Right atrium auricular region (tissue), 2 donors: ENCODE measurements around the gene SGMS2. TPM values are rescaled to one million over a fixed set of nuclear protein-coding genes. Genes with fewer than 3 reads are reported as not detected.

Experiments used
- DNase-seq: peaks from one replicate; pipeline ENCODE4 v3.0.0-alpha.2; 2019; ENCODE audit warnings: low spot score
- H3K27ac ChIP-seq, 2 donors: fragments of 200-600 bp; sonication (generic); 1 replicate in 1 of 2; 2 replicates in 1 of 2; pipeline ENCODE4 v1.5.1; 2016 to 2019
- H3K27me3 ChIP-seq, 2 donors: fragments of 200-600 bp; sonication (generic); one replicate each; pipeline versions ENCODE4 v1.5.1 to v1.6.0; 2017 to 2019
- H3K36me3 ChIP-seq: fragments of 200-600 bp; sonication (generic); one replicate; pipeline ENCODE4 v1.5.1; 2016
- H3K4me1 ChIP-seq, 2 donors: fragments of 200-600 bp; sonication (generic); one replicate each; pipeline versions ENCODE4 v1.5.1 to v1.6.0; 2017 to 2019
- H3K4me3 ChIP-seq, 2 donors: fragments of 200-600 bp; sonication (generic); 1 replicate in 1 of 2; 2 replicates in 1 of 2; pipeline ENCODE4 v1.5.1; 2017 to 2019; ENCODE audit warnings: mild to moderate bottlenecking in 1 of 2, moderate library complexity in 1 of 2
- H3K9me3 ChIP-seq, 2 donors: fragments of 200-600 bp; sonication (generic); one replicate each; pipeline ENCODE4 v1.5.1; 2019
- CTCF ChIP-seq, 2 donors: fragments of 200-600 bp; sonication (generic); IDR thresholded peaks; one replicate each; pipeline ENCODE4 v1.5.1; 2019; ENCODE audit warnings: antibody characterized with exemption in 2 of 2
- total RNA-seq, 2 donors: library from RNA; depleted of rRNA; stranded (reverse); fragments of >200 nt; gene quantifications; one replicate each; pipeline ENCODE4 v1.1.0, GENCODE V29; 2016

The SGMS2 gene
- total RNA-seq, 2 donors from 2014 or later = 53.6 to 73.6 TPM

- DNase-seq = no peak
- Histone ChIP-seq H3K36me3 (no peaks in the 10 kb centered on the region), H3K4me1 (peaks cover 0 to 30% of the 10 kb centered on the region in 2 donors), H3K27me3 (no peaks in the 10 kb centered on the region), H3K9me3 (no peaks in the 10 kb centered on the region), H3K27ac (peak overlapping the region in 1 of 2 donors; percentile 30), H3K4me3 (peak overlapping the region in 1 of 2 donors; percentile 7)
- TF ChIP-seq CTCF (IDR thresholded peaks at IDR 0.05) = no peak
Measured at GRCh38 chr4:107870916-107871786, 46.4 kb downstream of the SGMS2 start.

- peaks cover 0 to 30% of the 10 kb centered on the region in 2 donors for H3K4me1 ChIP-seq
- H3K27ac ChIP-seq = no peak overlapping the region
- DNase-seq = no peak
- no peaks in the 10 kb centered on the region for H3K36me3 ChIP-seq
- no peaks in the 10 kb centered on the region for H3K27me3 ChIP-seq
- TF ChIP-seq CTCF (IDR thresholded peaks at IDR 0.05) = no peak
- H3K4me3 ChIP-seq = no peak overlapping the region
- no peaks in the 10 kb centered on the region for H3K9me3 ChIP-seq
Measured at GRCh38 chr4:107874024-107874423, 49.3 kb downstream of the SGMS2 start.

- TF ChIP-seq CTCF (IDR thresholded peaks at IDR 0.05) = no peak
- DNase-seq = no peak
- Histone ChIP-seq H3K36me3 (no peaks in the 10 kb centered on the region), H3K4me1 (peaks cover 0 to 9% of the 10 kb centered on the region in 2 donors), H3K9me3 (no peaks in the 10 kb centered on the region), H3K4me3 (no peak overlapping the region), H3K27me3 (no peaks in the 10 kb centered on the region), H3K27ac (no peak overlapping the region)
Measured at GRCh38 chr4:107876099-107876498, 51.4 kb downstream of the SGMS2 start.

GRCh38 chr4:107877361-107877760 lies 52.6 kb downstream of the SGMS2 start:
- Histone ChIP-seq H3K36me3 (no peaks in the 10 kb centered on the region), H3K9me3 (no peaks in the 10 kb centered on the region), H3K27me3 (no peaks in the 10 kb centered on the region), H3K4me3 (no peak overlapping the region), H3K4me1 (no peaks in the 10 kb centered on the region), H3K27ac (no peak overlapping the region)
- DNase-seq = no peak
- TF ChIP-seq CTCF (IDR thresholded peaks at IDR 0.05) = no peak

GRCh38 chr4:107885865-107886264 lies 61.1 kb downstream of the SGMS2 start:
- no peaks in the 10 kb centered on the region for H3K4me1 ChIP-seq
- H3K36me3 ChIP-seq = no peaks in the 10 kb centered on the region
- H3K27ac ChIP-seq = no peak overlapping the region
- peaks cover 0 to 8% of the 10 kb centered on the region in 2 donors for H3K9me3 ChIP-seq
- no peak for DNase-seq
- no peak overlapping the region for H3K4me3 ChIP-seq
- no peak for TF ChIP-seq CTCF (IDR thresholded peaks at IDR 0.05)
- no peaks in the 10 kb centered on the region for H3K27me3 ChIP-seq
